RCC 7860 (cell line): ENCODE results near the gene FUT2.
"Not testable (repeated sequence)": the region's sequence is repeated elsewhere in the genome, so short reads cannot be mapped to it uniquely, and the experiment has no call there.

Experiments used
- DNase-seq: peaks from one replicate; pipeline ENCODE4 v3.0.0-alpha.2; 2015; ENCODE audit warnings: low spot score
- FAIRE-seq: peaks from 2 replicates; lab custom pipeline; 2012; peaks lifted over from hg19 to GRCh38; lab: Jason Lieb, UNC

Gene FUT2

DNA sequence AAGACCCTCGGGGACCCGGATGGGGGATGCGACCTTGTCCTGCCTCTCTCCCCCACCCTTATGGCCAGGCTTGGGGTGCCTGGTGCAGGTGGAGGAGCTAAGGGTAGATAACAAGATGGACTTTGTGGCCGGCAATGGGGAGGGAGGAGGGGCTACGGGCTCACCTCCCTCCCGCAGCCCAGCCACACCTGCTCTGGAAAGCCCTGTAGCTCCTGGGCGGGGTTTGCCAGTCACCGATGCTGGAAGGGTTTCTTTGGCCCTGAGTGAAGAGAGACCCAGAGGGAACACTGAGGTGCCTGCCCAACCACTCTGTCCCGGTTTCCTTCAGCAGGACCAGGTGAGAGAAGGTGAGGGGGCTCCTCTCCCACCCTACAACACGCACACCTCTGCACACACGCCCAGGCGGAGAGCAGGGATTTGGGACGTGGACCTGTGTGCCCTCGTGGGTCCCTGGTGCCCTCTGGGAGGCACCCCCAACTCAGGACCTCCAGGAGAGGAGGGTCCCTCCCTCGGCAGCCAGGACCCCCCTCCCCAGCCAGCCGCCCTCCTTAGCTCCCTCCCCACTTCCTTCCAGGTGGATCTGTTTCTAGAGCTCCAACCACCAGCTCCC is at the start of gene FUT2:
TSS of gene FUT2 (plus strand) at position 229 of the 610 bp plus-strand sequence. CDS start 6,986 bp downstream, outside the sequence.
- FAIRE-seq: no peak
- no peak for DNase-seq

DNA sequence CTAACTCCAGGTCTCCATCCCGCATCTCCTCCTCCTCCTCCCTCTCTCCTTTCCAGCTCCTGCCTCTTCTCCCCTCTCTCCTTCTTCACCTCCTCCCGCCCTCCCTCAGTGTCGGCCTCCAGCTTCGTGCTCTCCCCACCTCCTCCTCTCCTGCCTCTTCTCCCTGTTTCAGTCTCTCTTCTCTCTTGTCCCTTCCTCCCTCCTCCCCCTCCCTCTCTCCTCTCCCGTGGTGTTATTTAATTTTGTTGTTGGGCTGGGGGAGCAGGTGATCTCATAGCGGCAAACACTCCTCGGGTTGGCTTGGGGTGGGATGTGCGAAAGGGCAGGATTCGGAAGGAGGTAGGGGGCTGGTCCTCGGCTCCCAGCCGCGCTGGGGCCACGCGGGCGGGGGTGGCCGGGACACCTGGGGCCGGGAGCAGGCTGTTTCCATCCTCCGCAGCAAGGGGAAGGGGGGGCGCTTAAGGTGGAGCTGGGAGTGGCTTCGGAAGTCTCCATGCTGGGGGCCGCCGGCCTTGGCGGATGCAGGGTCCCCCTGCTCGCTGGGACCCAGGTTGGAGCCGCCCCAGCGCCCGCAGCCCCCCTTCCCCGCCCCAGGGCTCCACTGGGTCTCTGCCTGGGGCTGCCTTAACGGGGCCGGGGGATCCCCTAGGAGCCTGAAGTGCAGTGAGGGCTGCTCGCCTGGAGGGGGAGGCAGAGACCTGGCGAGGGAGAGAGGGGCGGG is 49.6 kb upstream of the FUT2 start, which contains the start of gene CA11:
TSS of gene CA11 (minus strand) at position 187 of the 721 bp plus-strand sequence. CDS start 555 bp downstream, outside the sequence.
- no peak for FAIRE-seq
- peak; percentile 16 for DNase-seq

DNA sequence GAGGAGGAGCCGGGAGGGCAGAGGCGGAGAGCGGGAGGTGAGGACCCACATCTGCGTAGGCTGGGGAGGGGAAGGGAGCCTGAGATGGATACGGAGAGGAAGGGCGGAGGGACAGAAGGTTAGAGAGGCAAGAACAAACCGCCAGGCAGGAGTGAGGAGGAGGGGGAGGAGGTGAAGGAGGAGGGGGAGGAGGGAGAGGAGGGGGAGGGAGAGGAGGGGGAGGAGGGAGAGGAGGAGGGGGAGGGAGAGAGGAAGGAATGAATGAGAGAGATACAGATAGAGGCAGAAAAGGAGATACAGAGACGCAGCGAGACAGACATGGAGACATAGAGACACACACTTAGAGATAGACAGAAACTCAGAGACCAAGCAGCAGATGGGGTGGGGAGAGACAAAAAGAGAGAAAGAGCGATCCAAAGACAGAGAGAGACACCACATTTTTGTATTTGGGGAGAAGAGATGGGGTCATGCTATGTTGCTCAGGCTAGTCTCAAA is 49.0 kb upstream of the FUT2 start:
- DNase-seq (no peak), FAIRE-seq (no peak)

DNA sequence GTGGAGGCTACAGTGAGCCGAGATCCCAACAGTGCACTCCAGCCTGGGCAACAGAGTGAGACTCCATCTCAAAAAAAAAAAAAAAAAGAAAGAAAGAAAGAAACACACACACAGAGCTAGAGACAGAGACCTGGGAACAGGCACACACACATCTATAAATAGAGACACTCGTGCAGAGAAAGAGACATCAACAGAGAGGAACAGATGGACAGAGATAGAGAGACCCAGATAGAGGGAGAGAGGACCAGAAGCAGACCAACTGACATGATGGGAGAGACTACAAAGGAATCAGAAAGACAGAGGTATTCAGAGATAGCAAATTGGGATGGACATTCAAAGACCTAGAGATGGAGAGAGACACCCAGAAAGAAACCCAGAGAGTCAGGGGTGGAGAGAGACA is 47.6 kb upstream of the FUT2 start:
- FAIRE-seq (no peak), DNase-seq (no peak)

DNA sequence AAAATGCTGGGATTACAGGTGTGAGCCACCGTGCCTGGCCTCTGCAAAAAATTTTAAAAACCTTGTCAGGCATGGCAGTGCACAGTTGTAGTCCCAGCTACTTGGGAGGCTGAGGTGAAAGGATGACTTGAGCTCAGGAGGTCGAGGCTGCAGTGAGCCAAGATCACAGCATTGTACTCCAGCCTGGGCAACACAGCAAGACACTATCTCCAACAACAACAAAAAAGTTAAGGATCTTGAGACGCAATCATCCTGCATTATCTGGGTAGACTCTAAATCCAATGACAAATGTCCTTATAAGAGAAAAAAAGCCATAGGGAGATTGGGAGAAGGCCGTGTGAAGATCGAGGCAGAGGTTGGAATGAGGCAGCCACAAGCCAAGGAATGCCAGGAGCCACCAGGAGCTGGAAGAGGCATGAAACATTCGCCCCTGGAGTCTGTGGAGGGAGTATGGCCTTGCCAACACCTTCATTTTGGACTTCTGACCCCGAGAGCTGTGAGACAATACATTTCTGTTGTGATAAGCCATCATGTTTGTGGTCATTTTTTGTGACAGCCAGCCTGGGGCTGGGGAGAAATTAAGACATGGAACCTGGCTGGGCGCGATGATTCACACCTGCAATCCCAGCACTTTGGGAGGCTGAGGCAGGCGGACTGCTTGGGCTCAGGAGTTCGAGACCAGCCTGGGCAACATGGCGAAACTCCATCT is 44.6 kb upstream of the FUT2 start:
- DNase-seq (no peak), FAIRE-seq (no peak)

DNA sequence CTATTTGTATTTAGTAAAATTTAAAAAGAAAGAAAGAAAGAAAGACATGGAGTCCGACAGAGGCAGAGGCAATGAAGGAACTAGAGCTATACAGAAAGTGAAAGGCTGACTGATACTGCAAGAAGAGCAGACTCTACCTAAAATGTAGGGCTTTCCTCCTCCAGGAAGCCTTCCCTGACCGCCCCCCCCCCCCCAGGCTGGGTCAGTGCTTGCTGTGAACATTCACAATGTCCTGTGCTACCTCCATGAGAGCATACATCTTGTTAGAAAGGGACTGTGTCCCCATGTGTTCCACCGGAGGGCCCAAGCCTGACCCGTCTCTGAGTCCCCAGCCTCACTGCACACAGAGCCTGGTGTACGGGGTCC is 44.1 kb upstream of the FUT2 start:
- DNase-seq (no peak), FAIRE-seq (no peak)

DNA sequence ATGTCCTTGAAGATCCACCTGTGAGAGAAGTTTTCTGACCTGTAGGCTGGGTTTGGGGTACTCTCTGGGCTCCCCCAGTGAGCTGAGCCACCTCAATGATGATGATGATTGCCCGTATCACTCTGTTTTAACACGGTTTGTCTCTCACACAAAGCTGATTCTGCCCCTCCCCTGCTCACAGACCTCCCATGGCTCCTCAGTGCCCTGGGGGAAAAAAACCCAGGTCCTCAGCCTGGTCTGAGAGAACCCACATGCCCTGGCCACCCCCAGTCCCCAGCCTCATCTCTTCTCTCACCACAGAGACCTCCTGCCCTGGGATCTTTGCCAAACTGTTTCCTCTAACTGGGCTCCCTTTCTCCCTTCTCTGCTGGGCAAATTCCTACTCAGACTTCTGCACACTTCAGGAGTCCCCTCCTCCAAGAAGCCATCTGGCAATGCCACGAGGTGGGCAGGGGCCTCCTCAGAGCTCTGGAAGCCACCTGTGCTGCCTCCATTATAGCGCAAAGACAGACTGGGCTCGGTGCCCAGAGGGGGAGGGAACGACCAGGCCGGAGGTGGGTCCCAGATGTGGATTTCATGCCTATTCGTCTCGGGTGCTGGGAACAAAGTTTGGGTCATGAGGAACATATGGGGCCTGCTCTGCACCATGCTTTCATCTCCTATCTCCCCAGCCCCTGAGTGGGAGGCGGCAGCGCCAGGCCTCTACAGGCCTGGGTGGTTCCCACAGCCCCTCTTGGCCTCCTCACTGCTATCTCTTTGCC is 41.3 kb upstream of the FUT2 start:
- FAIRE-seq (no peak), DNase-seq (no peak)

DNA sequence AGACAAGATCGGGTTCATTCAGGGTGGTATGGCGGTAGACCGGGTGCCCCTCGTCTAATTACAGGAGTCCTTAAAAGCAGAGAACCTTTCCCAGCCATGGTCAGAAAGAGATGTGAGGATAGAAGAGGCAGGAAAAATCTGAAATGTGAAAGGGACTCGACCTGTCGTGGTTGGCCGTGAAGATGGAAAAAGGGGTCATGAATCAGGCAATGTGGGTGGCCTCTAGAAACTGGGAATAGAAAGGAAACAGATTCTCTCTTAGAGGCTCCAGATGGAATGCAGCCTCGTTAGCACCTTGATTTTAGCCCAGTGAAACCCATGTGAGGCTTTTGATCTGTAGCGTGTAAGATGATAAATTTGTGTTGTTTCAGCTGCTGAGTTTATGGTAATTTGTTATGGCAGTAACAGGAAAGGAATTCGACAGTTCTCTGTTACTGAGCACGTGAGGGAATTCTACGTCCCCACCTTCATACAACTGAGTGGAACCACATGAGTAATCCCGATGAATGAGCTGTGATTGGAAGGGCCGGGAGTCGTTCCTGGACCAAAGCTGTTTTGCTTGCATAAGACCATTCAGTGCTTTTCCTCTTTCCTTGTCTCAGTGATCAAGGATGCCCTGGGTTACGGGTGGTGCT is 38.8 kb upstream of the FUT2 start:
- DNase-seq (no peak), FAIRE-seq (no peak)

DNA sequence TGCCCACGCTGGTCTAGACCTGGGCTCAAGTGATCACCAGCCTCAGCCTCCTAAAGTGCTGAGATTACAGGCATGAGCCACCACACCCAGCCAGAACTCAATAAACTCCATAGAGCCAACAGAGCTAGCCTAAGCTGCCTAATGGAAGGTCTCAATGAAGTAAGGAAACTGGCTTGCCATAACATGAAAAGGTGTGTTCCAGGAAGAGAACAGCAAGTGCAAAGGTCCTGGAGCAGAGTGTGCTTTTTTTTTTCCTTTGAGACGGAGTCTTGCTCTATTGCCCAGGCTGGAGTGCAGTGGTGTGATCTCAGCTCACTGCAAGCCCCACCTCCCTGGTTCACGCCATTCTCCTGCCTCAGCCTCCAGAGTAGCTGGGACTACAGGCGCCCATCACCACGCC is 37.9 kb upstream of the FUT2 start:
- not testable (repeated sequence) for FAIRE-seq, DNase-seq

DNA sequence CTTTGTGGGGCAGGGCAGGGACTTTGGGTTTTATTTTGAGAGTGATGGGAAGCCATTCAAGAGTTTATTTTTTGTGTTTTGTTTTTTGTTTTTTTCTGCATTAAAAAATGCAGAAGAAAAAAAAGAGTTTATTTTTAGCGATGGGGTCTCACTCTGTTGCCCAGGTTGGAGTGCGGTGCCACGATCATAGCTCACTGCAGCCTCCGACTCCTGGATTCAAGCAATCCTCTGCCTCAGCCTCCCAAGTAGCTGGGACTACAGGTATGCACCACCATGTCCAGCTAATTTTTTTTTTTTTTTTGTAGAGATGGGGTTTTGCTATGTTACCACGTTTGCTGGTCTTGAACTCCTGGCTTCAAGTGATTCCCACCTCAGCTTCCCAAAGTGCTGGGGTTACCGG is 37.3 kb upstream of the FUT2 start:
- no peak for FAIRE-seq
- DNase-seq: no peak

DNA sequence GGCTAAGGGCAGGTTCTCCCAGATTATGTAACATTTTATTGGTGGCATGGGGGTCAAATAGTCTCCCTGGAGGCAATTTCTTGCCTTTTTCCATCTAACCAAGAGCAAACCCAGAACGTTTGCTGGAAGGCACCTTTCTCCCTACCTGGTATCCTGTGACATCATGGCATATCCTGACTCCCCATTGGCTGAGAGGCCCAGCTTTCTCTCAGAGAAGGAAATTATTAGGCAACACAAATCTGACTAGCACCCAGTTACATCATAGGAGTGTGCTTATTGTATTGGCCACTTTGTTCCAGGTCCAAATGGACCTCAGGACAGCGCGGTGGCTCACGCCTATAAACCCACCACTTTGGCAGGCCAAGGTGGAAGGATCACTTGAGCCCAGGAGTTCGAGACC is 36.0 kb upstream of the FUT2 start:
- DNase-seq (no peak), FAIRE-seq (no peak)

DNA sequence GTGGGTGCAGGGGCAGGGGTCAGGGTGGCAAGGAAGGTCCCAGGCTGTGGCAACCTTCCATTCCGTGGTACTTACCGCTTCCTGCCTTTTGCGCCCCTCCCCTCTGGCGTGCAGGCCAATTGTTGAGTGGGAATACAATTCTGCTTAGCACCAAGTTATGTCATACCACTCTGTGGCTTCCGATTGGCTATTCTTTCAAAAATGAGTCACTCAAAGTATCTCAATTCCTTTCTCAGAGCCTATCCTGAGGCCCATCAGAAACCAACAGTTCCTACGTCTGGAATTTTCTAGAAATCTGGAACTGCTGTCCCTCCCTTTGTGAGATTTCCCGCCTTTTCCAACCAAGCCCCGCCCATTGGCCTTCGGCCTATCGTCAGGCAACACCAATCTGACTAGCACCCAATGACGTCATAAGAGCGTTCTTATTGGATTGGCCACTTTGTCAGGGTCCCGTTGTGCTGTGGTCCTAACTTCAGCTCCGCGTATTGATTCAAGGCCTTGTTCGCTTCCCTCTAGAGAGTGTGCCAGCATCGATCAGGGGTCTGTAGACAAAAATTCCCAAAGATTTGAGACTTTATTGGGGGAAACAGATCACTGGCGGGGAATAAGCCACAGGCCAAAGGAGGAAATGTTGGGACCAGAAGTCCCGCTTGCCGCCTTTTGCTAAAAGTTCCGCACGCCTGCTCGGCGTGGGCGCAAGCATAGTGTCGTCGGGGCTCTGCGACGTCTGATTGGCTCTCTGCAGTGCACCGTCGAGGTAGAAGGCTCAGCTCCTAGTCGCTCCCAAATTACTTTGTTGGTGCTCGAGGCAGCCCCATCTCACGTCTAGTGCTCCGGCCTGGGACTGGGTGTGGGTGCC is 34.7 kb upstream of the FUT2 start:
- FAIRE-seq: peak; percentile 52
- peak; percentile 65 for DNase-seq

DNA sequence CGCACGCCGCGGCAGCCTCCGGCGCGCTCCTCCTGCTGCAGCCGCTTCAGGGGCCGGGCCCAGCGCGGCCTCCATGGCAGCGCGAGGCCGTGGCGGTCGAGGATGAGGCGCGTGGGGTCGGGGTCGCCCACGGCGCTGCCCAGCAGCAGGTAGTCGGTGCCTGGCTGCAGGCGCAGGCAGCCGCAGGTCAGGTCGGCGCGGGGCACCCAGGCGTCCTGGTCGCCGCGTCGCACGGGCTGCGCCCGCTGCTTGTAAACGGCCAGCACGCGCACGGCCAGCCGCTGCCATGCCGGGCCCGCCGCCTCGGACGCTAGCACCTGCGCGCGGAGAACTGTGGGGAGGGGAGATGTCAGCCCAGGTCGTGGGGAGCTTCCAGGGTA is 34.1 kb upstream of the FUT2 start:
- DNase-seq (no peak), FAIRE-seq (no peak)

DNA sequence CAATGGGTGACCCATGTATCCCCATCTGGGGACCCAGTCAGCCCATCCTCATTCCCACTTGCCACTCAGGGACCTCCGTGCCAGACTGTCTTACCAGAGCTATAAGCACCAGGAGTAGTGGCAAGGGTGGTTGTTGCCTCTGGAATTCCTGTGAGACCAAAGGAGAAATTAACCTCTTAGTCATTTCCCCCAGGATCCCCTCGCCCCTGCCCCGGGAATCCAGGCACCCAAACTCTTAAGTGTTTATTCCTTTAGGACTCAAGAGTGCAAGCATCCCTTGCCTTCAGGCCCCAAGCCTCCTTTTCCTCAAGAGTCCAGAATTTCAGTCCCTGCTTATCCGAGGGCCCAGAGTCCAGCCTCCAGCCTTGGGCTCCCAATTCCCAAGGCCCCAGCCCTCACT is 32.1 kb upstream of the FUT2 start:
- DNase-seq: no peak
- FAIRE-seq: no peak

DNA sequence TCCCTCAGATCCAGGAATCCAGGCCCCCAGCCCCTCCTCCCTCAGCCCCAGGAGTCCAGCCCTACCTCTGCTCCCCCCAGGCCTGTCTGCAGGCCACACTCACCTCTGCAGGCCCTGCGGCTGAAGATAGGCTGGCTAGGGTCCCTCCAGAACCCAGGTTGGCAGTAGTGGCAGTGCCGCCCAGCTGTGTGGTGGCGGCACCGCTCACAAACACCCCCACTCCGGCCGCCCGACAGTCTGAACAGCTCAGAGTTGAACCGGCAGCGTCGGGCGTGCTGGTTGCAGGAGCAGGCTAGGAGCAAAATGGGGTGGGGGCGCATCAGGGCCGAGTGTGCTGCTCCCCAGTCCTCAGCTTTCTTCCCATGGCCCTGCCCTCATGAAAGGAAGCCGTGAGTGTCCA is 31.3 kb upstream of the FUT2 start:
- DNase-seq: no peak
- no peak for FAIRE-seq

DNA sequence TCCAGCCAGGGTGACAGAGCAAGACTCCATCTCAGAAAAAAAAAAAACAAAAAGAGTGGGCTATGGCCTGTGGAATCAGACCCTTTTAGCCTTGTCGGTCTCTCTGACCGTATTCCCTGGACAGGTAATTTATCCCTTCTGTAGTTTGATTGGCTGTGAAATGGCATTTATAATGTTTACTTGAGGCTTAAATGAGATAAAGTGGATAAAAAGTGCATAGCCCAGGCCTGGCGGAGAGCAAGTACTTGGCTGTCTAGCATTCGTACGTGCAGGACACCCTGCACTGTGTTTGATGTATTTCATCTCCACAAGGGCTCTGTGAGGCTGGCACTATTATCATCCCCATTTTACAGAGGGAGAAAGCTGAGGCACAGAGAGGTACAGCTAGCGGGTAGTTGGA is 30.0 kb upstream of the FUT2 start:
- FAIRE-seq (no peak), DNase-seq (no peak)

DNA sequence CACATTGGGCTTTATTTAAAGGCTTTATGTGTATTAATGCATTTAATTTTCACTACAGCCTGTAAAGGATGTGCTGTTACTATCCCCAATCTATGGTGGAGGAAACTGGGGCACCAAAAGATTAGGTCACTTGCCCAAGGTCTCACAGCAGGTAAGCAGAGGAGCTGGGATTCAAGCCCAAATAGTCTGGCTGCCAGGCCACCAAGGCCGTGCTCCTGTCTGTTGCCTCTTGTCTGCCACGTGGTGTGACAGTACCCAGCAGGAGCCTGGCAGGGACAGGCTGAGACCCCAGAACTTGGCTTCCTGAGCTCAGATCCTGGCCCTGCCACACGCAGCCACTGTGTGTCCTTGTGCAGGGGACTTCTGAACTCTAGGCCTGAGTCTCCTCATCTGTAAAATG is 27.4 kb upstream of the FUT2 start:
- no peak for DNase-seq
- FAIRE-seq: no peak

DNA sequence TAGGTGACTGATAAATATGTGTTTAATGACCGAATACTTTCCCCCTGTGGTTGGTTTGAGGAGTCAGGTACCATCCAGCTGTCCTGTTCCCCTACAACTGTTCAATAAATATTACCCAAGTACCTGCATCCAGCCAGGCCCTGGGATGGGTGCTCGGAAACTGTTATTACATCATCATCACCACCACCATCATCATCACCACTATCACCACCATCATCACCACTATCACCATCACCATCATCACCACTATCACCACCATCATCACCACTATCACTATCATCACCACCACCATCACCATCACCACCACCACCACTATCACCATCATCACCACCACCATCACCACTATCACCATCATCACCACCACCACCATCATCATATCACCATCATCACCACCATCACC is 27.0 kb upstream of the FUT2 start:
- no peak for DNase-seq
- FAIRE-seq: no peak

DNA sequence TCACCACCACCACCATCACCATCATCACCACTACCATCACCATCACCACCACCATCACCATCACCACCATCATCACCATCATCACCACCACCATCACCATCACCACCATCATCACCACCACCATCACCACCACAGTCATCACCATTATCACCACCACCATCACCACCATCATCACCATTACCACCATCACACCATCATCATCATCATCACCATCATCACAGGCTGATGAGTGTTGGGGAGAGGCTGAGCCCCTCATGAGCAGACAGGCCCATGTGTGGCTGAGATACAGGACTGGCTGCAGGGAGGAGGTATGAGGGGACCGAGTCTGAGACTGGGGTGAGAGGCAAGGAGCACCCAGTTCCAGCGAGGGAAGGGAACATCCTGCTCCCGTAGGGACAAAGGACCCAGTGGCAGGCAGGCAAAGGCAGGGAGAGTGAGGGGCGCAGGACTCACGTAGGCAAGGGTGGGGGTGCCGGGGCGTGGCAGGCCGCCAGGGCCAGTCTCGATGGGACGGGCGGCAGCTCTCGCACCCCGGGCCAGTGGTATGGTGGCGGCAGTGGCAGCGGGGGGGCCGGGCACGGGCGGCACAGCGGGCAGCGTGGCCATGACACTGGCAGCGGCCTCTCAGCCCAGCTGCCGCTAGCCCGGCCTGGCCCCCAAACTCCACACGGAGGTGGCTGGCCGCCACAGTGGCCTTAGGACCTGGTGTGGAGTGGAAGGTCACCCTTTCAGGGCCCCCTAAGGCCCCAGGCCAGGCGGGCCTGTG is 25.7 kb upstream of the FUT2 start:
- DNase-seq (no peak), FAIRE-seq (no peak)
